Thoracic aorta (tissue), 2 donors: ENCODE data around the gene RNF125. TPM values are rescaled to one million over a fixed set of nuclear protein-coding genes. Genes with fewer than 3 reads are reported as not detected.

ENCODE experiments used
- ATAC-seq: fragments of 150-250 bp; one replicate; pipeline ENCODE4 v1.8.0; 2017; ENCODE audit warnings: low read depth; ENCODE audit not compliant: insufficient number of reproducible peaks, low FRiP score
- DNase-seq: peaks from one replicate; pipeline ENCODE4 v3.0.0-alpha.2; 2020; ENCODE audit warnings: low spot score
- H3K27ac ChIP-seq, 2 donors: fragments of 200-600 bp; sonication (generic); 1 replicate in 1 of 2; 2 replicates in 1 of 2; pipeline ENCODE4 v1.5.1; 2016; ENCODE audit warnings: mild to moderate bottlenecking in 2 of 2, moderate library complexity in 2 of 2
- H3K27me3 ChIP-seq: fragments of 200-600 bp; sonication (generic); replicated peaks from 2 replicates; pipeline ENCODE4 v1.6.0; 2016; ENCODE audit warnings: mild to moderate bottlenecking; ENCODE audit not compliant: insufficient read depth
- H3K36me3 ChIP-seq: fragments of 200-600 bp; sonication (generic); one replicate; pipeline ENCODE4 v1.5.1; 2016
- H3K4me1 ChIP-seq, 2 donors: fragments of 200-600 bp; sonication (generic); 1 replicate in 1 of 2; 2 replicates in 1 of 2; pipeline versions ENCODE4 v1.5.1 to v1.6.0; 2016; ENCODE audit warnings: low read depth in 2 of 2, mild to moderate bottlenecking in 1 of 2; ENCODE audit not compliant: control insufficient read depth in 1 of 2
- H3K4me3 ChIP-seq: fragments of 200-600 bp; sonication (generic); 2 replicates; pipeline ENCODE4 v1.5.1; 2016; ENCODE audit warnings: mild to moderate bottlenecking
- H3K9me3 ChIP-seq: fragments of 200-600 bp; sonication (generic); 2 replicates; pipeline ENCODE4 v1.5.1; 2016
- total RNA-seq, 2 donors: library from RNA; depleted of rRNA; stranded (reverse); fragments of >200 nt; gene quantifications; one replicate each; pipeline versions ENCODE4 v1.1.0 to v1.2.3, GENCODE V29; 2016
- TF ChIP-seq, protein P1 (sequence below): fragments of 200-600 bp; sonication (generic); IDR thresholded peaks from one replicate; pipeline ENCODE4 v1.5.1; 2019; ENCODE audit warnings: antibody characterized with exemption

The RNF125 gene
- total RNA-seq, 2 donors from 2014 or later, result 2.2 to 4.6 TPM

GRCh38 chr18:32026491-32027086 lies 8.0 kb downstream of the RNF125 start:
- DNase-seq, result no peak
- TF ChIP-seq, protein P1, sequence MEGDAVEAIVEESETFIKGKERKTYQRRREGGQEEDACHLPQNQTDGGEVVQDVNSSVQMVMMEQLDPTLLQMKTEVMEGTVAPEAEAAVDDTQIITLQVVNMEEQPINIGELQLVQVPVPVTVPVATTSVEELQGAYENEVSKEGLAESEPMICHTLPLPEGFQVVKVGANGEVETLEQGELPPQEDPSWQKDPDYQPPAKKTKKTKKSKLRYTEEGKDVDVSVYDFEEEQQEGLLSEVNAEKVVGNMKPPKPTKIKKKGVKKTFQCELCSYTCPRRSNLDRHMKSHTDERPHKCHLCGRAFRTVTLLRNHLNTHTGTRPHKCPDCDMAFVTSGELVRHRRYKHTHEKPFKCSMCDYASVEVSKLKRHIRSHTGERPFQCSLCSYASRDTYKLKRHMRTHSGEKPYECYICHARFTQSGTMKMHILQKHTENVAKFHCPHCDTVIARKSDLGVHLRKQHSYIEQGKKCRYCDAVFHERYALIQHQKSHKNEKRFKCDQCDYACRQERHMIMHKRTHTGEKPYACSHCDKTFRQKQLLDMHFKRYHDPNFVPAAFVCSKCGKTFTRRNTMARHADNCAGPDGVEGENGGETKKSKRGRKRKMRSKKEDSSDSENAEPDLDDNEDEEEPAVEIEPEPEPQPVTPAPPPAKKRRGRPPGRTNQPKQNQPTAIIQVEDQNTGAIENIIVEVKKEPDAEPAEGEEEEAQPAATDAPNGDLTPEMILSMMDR, result no peak
- no peak for ATAC-seq
- no peak overlapping the region for H3K27ac ChIP-seq
- H3K4me1 ChIP-seq, result peaks cover 0 to 4% of the 10 kb centered on the region in 2 donors
- H3K36me3 ChIP-seq, result no peaks in the 10 kb centered on the region
- no peak overlapping the region for H3K4me3 ChIP-seq
- no peaks in the 10 kb centered on the region for H3K27me3 ChIP-seq
- no peaks in the 10 kb centered on the region for H3K9me3 ChIP-seq

- no peak for DNase-seq
- H3K27ac ChIP-seq, result no peak overlapping the region
- H3K36me3 ChIP-seq, result no peaks in the 10 kb centered on the region
- no peak for ATAC-seq
- TF ChIP-seq, protein P1, result no peak
- no peaks in the 10 kb centered on the region for H3K27me3 ChIP-seq
- peaks cover 0 to 4% of the 10 kb centered on the region in 2 donors for H3K4me1 ChIP-seq
- no peaks in the 10 kb centered on the region for H3K9me3 ChIP-seq
- no peak overlapping the region for H3K4me3 ChIP-seq
These were observed 10.9 kb downstream of the RNF125 start for GRCh38 chr18:32029558-32029957.

- TF ChIP-seq, protein P1, result no peak
- Histone ChIP-seq H3K36me3 (no peaks in the 10 kb centered on the region), H3K27me3 (no peaks in the 10 kb centered on the region), H3K4me3 (no peak overlapping the region), H3K4me1 (no peaks in the 10 kb centered on the region), H3K27ac (no peak overlapping the region), H3K9me3 (no peaks in the 10 kb centered on the region)
- no peak for ATAC-seq
- DNase-seq, result no peak
These were observed 14.0 kb downstream of the RNF125 start for GRCh38 chr18:32032609-32033008.

DNA sequence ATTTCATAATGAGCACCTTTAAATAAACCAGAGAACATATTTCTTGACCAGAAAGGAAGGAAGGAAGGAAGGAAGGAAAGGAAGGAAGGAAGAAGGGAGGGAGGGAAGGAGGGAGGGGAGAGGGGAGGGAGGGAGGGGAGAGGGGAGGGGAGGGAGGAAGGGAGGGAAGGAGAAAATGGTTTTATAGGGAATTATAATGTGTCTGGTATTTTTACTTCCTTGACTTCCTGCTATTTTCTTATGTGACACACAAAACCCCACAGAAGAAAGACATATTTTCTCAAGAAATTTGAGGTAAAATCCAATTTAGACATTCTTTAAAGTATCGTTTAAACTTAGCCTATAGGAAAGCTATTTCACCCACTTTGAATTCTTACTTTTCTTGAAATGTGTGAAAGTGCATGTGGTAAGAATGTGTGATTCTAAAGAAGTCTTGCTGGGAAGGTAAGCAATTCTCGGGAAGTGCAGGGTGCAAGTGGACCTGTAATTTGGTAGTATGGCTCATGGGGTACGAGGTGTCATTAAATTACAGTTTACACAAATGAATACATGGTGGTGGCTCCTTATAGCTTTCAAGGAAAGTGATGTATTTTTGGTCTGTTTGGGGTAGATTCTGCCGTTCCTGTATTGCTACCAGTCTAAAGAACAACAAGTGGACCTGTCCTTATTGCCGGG lies 18.0 kb downstream of the RNF125 start:
- no peak overlapping the region for H3K27ac ChIP-seq
- H3K4me1 ChIP-seq, result no peaks in the 10 kb centered on the region
- ATAC-seq, result no peak
- H3K4me3 ChIP-seq, result no peak overlapping the region
- DNase-seq, result no peak
- H3K9me3 ChIP-seq, result no peaks in the 10 kb centered on the region
- no peaks in the 10 kb centered on the region for H3K36me3 ChIP-seq
- TF ChIP-seq, protein P1, result no peak
- H3K27me3 ChIP-seq, result no peaks in the 10 kb centered on the region

GRCh38 chr18:32037616-32038015 lies 19.0 kb downstream of the RNF125 start:
- DNase-seq (no peak), ATAC-seq (no peak)
- Histone ChIP-seq H3K36me3 (no peaks in the 10 kb centered on the region), H3K4me1 (no peaks in the 10 kb centered on the region), H3K4me3 (no peak overlapping the region), H3K27ac (no peak overlapping the region), H3K9me3 (no peaks in the 10 kb centered on the region), H3K27me3 (no peaks in the 10 kb centered on the region)
- TF ChIP-seq, protein P1, result no peak
